Fibroblast of mammary gland (primary cell): ENCODE data around the gene LSR.

Experiments used
- DNase-seq: peaks from one replicate; pipeline ENCODE4 v3.0.0-alpha.2; 2010; ENCODE audit warnings: low read depth
- H3K4me3 ChIP-seq: 2 replicates; pipeline ENCODE4 v1.5.1; 2011; ENCODE audit warnings: low read depth, mild to moderate bottlenecking, low read length, moderate library complexity; ENCODE audit not compliant: control insufficient read depth
- CTCF ChIP-seq: conservative IDR thresholded peaks from 2 replicates; pipeline ENCODE4 v1.5.1; 2011; ENCODE audit warnings: low read depth, low read length, inconsistent platforms; ENCODE audit not compliant: control insufficient read depth, insufficient read depth

LSR gene

GRCh38 chr19:35315883-35316282, 67.1 kb downstream of the LSR start:
- DNase-seq: no peak
- no peak overlapping the region for H3K4me3 ChIP-seq
- TF ChIP-seq CTCF: no peak

GRCh38 chr19:35316560-35316959, 67.8 kb downstream of the LSR start:
- no peak for DNase-seq
- no peak for TF ChIP-seq CTCF

More at GRCh38 chr19:35316560-35316959, 67.8 kb downstream of the LSR start:
- H3K4me3 ChIP-seq: no peak overlapping the region
